Hypothalamus (tissue), 51 donors: Measurements from ENCODE around the gene PRDM16.

Experiments
- DNase-seq, 51 donors: peaks; one replicate each; lab custom pipeline; 2025; lab: John Stamatoyannopoulos, UW

PRDM16 gene

DNA sequence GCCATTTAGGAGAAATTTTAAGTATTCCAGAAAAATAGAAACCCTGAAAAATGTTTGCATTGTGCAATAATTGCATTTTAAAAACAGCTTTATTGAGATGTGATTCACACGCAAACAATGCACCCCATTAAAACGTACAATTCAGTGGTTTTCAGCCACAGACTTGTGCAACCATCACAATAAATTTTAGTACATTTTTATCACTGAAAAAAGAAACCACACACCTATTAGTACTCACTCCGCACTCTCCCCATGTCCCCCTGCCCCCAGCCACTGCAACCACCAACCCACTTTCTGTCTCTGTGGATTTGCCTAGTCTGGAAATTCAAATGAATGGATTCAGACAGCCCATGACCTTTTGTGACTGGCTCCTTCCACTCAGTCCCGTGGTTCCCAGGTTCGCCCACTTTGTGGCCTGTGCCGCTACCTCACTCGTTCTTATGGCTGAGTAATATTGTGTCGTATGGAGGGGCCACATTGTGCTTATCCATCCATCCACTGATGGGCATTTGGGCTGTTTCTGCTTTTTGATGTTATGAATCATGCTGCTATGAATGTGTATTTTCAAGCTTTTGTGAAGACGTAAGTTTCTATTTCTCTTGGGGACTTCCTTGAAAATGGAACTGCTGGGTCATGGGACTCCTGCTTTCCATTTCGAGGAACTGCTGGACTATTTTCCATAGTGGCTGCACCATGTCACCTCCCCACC, 237.7 kb downstream of the PRDM16 start:
- DNase-seq: no peak

DNA sequence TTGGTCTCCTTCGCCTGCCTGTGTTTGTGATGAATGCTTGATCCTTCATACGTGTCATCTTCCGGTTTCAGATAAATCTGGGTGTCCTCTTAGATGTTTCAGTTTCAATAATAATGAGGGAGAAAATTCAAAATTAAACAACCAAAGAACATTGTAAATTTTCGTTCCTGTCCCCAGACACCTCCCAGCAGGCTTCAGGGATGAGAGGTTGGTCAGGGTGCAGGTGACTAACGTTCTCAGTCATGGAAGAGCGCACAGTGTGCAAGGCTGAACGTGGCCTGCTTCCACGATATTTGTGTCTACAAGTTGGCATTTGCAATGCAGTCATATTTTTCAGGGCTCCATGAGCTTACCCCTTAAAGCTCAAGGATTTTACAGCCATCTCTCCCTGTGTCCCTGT, 238.4 kb downstream of the PRDM16 start:
- no peak for DNase-seq

DNA sequence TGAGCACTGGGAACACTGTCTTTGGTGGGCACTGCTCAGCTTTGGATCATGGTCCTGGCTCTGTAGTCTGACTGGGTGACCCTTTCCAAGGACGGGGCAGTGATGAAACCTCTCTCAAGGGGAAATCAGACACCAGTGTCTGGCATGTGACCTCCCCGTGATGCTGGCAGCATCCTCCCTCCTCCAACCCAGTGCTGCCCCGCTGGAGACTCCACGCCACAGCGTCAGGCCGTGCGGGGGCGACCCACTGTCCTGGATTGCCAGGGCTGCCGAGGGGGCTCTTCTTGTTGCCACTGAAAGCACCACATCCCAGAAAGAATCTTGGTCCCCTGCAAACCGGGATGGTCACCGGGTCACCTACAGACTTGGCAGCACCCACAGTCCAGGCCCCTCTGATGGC, 239.1 kb downstream of the PRDM16 start:
- no peak for DNase-seq

DNA sequence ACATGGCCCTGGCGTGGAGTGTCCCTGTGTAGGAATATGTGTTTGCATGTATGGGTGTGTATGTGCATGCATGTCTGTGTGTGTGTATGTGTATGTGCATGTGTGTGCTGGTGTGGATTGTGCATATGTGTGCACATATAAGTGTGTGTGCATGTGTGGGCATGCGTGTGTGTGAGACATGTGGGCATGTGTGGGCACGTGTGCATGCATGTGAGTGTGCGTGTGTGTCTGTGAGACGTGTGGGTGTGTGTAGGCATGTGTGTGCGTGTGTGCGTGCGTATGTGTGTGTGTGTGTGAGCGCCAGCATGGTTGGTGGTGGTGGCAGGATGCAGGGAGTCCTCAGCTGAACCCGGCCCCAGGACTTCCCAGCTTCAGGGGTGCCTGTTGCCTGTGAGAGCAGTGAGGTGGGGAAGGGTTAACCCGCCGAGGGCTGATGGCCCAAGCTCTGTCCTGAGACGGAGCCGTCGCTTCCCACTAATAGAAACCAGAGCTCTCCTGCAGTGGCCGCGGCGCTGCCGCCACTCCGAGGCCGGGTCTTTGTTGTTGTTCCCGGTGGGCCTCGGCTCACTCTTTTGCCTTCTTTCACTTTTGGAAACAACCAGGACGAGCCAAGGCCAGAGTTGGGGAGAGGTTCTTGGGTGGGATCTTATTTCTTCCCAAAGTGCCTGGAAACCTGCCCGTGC, 241.9 kb downstream of the PRDM16 start:
- DNase-seq: peak in 1 of 51 donors; percentile 21

DNA sequence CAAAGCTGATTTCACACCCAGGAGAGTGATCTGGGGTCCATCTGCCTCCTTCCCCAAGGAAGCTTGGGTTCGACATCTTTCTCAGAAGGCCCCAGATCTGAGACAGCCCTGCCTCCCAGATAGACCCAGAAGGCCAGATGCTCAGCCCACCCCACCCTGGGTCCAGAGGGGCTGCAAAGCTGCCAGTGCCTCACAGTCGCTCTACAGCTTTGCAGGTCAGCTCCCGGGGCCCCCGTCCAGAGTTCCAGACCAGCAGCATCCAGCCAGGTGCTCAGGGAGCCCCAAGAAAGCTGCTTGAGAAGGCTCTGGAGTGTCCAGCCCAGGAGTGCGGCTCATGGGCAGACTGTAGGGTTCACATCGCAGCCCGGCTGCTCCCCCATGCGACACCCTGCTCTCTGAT, 242.7 kb downstream of the PRDM16 start:
- no peak for DNase-seq

DNA sequence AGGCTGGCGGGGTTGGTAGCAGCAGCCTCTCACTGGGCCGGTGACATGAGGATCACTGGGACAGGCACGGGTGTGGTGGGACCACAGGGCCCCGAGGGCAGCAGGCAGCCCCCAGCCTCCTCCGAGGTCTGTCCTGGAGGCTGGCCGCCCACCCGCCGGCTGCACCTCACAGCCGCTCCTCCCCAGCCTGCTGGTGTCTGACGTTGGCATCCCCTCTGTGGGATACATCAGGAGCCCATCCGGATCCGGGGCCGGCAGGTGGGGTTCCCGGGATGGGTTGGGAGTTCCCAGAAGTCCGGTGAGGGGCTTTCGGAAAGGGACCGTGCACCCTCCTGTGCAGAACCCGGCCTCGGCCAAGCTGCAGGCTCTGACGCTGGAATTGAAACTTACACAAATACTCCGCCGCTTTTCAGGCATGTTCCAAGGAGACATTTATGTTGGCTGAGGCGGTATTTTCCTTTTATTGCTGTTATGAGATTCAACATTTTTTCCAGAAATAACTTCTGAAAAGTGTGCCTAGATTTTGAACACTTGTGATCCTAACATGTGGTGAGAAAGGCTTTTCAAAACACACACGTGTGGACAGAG, 243.4 kb downstream of the PRDM16 start:
- no peak for DNase-seq

DNA sequence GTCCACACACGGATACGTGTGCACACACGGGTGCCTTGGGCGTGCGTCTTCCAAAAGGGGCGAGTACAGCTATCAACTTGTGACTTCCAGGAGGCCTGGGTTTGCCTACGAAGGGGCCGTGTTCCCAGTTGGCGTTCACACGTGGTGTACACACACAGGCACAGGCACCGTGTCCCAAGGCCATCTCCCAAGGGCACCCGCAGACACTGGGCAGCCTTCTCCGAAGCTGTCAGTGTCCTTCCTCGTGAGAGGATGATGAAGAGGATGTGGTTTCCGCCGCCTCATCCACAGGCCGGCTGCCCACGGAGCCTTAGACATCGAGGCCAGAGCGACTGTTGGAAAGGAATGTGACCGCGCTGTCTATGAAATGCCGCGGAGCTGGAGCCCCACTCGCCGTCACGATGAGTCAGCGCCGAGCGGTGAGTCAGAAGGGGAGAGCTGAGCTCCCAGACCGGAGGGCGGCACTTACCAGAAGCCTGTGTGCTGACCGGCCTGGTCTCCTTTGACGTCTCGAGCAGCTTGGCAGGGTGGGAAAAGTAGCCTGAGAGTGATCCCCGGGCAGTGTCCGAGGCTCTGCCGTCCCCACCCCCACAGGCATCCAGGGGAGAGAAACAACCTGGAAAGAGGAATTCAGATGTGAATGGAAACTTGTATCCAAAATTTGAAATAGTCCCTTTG, 244.0 kb downstream of the PRDM16 start:
- DNase-seq: peak in 37 of 51 donors; percentile 17 to 91 (median 55)

DNA sequence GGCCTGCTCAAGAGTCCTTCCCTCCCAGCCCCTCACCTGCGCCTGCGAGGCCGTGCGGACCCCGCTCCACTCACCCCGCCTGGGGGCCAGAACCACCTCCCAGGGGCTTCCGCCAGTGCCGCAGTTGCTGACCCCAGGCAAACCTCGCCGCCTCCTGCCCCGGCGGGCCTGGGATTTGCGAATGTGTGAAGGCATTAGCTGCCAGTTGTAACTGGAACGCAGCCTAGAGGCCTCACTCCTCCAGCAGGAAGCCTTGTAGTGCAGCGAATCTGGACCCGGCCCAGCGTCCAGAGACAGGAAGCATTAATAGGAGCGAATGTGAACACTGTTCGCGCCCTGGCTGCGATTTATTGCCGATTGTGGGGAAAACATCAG, 244.6 kb downstream of the PRDM16 start:
- DNase-seq: peak in 37 of 51 donors; percentile 17 to 89 (median 64)

DNA sequence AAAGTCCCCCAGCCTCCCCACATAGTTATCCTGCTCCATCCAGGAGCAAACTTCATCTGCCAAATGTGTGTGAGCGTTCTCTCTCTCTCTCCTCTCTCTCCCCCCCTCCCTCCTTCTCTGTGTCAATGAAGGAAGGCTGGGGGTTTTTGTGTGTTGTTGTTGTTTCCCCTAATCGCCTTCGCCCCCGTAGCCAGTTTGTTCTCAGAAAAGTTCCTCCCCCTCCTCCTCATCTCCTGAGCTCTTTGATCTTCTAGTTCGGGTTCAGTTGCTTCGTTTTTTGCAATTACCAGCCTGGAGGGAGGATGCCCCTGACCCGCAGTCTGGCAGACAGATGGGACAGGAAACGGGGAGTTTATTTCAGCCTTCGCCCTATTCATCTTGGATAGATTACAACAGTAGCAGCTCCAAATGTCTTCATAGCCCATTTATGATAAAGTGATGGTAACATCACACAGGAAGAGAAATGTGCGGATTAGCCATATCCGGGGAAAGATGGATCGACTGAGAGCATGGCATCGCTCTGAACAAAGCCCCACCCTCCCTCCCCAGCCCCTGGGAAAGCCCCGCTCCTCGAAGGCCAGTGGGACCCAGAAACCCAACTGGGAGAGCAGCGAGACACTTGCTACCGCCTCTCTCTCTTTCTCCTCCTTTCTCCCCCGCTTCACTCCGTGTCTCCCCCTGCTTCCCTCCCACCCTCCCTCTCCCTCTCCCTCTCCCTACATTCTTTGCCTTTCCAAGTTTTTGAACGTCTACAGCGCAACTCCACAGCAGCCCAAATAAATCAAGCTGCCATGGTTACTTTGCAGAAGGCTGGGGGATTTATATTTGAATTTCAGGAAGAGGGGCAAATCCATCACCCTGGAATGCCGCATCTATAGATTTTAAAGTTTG, 245.7 kb downstream of the PRDM16 start:
- DNase-seq: peak in 1 of 51 donors; percentile 12

DNA sequence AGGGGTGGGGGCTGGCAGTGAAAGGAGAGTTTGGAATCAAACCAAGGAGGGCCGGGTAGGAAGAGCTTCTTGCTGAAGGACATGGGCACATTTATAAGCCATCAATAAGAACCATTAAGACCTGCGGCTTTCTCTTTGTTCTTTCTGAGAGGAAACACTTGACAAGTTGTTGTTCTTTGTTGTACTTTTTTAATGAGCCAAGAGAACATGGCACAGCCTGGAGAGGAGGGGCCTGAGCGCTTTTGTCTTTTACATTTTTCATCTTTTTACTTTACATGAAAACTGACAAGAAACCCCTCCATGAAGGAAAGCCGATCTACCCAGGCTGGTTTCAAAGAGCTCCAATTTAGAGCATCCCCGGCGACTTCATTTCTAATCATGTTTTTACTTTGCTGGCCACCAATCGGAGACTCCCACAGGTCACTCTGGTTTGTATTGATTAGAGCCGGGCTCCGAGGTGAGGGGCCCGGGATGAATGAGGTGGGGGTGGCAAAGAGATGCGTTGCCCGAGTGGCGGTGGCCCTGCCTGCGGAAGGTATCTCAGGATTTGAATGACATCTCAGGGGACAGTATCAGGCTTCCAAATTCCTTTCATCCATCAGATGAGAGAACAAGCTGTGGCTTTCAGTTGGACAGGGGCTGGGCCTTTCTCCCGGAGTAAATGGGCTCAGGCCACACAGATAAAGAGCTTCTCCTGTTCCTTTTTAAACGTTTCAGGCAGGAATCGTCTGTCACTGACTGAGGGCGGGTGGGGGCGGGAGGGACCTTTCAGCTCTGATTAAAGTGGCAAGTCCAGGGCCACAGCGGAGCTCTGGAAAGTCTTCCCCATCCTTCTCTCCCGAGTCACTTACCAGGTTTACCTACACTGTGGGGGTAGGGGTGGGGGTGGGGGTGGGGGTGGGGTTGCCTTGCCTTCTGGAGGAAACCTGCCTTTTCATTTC, 246.7 kb downstream of the PRDM16 start:
- DNase-seq: no peak

DNA sequence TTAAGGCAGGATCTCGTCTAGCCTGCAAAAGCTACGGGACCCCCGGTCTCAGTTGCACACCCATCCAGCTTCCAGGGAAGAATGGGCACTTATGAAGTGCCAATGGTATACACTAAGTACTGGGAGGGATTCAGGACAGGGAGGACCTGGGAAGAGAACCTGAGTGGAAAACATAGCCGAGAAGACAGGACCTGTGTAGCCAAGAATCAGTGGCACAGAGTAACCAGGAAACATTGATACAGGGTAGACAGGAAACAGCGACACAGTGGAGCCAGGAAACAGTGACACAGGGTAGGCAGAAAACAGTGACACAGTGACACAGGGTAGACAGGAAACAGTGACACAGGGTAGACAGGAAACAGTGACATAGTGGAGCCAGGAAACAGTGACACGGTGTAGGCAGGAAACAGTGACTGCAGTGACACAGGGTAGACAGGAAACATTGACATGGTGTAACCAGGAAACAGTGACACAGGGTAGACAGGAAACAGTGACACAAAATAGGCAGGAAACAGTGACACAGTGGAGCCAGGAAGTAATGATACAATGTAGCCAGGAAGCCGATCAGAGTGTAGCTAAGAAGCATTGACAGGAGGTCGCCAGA, 247.4 kb downstream of the PRDM16 start:
- DNase-seq: no peak

DNA sequence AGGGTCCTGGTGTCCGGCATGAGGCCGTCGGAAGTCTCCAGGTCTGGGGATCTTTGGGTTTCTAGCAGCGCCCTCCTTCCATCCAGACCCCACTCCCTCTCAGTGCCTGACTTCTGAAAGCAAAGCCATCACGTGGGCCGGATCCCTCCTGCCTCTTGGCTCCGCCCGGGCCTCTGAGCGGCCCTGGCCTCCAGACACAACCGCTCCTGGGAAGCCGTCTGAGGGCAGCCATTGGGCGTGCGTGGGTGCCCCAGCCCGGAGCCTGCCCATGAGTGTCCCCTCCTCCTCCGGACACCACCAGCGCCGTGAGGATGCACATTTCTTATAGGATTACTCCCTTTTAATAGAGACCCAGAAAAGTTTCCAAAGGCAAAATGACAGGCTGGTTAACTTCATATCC, 248.5 kb downstream of the PRDM16 start:
- DNase-seq: no peak

DNA sequence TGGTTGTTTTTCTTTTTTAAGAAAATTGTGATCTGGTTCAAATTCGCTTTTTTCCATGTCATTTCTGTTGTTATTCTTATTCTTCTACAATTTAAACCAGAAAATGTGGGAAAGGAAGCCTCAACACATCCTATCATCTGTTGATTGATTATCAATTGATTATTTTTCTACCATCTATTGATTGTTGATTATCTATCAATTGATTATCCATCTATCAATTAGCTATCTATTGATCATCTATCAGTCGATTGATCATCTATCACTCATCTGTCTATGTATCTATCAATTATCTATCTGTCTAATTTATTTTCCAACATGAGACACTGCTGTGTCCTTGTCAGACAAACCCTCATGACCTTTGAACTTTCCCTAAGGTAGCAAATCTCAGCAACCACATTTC, 249.3 kb downstream of the PRDM16 start:
- DNase-seq: no peak

DNA sequence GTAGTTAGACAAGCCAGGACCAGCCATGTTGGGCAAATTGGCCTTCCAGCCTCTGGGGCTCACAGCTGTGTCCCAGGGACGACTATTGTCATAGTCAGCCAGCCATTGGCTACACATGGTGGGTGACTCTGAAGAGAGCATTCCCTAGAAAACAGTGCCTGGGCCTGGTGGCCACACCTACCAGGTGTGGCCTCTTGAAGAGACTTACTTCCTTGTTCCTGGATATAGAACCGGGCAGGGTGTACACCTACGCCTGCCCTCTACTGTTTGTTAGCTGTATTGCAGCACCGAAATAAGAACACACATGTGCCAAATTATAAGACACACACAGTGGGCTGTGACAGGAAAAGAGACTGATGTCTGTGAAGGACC, 250.9 kb downstream of the PRDM16 start:
- peak in 1 of 51 donors; percentile 10 for DNase-seq

DNA sequence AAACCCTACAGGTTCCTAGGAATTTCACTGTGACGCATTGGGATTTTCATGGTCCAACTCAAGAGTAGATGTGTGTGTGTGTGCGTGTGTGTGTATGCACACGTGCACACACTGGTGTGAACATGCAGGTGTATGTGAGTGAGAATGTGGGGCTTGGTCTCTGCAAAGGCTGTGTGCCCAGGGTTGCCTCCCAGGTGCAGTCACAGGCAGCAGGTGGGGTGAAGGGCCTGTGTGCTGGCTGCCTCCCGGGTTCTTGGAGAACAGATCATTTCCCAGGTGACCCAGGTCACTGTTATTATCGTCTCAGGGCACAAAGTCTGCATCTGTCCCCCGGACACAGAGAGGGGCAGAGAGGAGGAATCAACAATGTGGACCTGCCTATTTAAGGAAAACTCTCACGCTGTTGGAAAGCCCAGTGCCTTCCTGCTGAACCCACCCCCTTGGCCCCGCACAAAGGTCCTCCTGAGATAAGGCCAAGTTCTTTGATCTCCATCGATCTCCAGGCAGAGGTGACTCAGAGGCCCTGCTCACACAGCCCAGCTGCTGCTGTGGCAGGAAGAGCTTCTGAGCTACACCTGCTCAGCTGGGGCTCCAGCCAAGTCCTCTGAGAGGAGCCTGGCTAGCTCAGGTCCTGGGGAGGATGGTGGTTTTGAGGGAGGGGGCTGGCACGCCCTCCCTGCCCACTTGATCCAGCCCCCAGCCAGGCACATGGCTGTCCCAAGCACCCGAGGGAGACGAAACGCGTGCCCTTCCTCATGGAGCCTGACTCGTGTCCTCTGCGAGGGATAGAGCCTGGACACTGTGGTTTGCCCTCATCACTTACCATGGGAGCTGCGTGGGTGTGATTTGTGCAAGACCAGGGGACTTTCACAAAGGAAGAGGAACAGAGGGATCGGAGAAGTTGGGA, 251.5 kb downstream of the PRDM16 start:
- no peak for DNase-seq

DNA sequence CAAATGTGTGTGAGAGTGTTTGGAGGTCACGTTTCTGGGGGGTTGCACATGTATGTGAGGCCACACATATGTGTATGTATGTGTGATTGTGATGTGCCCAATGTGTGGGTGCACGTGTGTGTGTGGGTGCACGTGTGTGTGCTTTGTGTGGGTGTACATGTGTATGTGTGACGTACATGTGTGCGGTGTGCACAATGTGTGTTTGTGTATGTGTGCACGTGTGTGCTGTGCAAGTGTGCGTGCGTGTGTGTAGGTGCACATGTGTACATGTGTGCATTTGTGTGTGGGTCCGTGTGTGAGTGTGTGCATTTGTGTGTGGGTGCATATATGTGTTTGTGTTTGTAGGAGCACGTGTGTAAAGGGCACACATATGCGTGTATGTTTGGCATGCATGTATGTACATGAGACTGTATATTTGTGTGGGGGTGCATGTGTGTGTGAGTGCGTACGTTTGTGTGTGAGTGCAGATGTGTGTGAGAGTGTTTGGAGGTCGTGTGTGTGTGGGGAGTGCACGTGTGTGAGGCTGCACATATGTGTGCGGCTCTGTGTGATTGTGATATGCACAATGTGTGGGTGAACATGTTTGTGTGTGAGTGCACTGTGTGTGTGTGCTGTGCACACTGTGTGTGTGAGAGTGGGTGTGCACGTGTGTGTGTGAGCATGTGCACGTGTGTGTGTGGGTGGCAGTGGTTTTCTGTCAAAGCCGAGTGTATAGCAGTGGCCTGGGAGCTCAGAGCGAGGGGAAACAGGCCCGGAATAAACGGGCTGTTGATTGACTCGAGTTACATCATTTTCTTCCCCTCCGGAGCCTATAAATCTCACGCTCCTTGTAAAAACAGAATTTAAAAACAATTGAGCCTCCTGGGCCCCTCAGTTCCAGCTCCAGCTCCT, 252.8 kb downstream of the PRDM16 start:
- no peak for DNase-seq

DNA sequence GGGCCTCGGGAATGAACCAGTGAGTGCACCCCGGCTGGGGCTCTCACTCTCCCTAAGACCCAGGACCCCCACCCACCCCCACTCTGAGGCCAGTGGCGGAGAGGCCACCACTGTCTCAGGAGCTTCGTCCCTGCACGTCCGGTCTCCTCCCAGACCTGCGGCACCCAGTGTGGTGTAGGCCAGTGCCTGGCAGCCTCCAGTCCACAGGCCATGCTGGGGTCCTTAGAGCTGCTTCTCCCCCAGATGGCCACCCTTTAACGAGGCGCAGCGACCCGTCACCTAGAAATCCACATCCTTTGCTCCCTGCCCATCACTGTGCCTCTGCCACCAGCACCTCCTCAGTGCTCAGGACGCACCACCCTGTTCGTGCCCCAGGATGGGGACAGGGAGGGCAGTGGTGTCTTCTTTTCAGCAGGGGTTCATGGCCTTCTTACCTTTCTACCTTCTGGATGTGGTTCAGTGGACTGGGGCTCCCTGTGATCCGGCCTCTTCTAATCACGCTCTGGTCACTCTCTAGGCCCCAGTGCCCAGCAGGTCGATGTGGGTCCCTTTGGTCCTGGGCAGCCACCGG, 253.5 kb downstream of the PRDM16 start:
- DNase-seq: no peak
